GM20431 (cell line): ENCODE measurements around the gene PGM5.
"Not testable (repeated sequence)": the region's sequence is repeated elsewhere in the genome, so short reads cannot be mapped to it uniquely, and the experiment has no call there.

Experiments
- in situ Hi-C: fragments of 300-500 bp; cut with MseI, MboI; formaldehyde crosslinking; loops from one replicate; pipeline ENCODE4 v1.15.0; 2020; ENCODE audit warnings: low sequenced_read_pairs; ENCODE audit not compliant: unreplicated experiment

The PGM5 gene

DNA sequence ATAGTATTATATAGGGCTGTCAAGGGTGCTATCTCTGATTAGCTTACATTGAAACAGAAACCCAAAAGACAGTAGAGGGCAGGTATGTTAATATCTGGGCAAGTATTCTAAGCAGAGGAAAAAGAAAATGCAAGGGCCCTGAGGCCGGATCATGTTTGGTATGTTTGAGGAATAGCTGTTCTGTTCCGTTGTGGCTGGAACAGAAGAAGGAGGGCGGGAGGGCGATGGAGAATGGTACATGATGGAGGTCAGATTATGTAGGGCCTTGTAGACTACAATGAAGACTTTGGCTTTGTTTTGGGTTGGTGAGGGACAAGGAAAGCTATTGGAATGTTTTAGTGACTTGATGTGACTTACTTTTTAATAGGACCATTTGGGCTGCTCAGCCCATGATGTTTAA is 19.4 kb downstream of the PGM5 start:
- in situ Hi-C loops, result not testable (repeated sequence)

DNA sequence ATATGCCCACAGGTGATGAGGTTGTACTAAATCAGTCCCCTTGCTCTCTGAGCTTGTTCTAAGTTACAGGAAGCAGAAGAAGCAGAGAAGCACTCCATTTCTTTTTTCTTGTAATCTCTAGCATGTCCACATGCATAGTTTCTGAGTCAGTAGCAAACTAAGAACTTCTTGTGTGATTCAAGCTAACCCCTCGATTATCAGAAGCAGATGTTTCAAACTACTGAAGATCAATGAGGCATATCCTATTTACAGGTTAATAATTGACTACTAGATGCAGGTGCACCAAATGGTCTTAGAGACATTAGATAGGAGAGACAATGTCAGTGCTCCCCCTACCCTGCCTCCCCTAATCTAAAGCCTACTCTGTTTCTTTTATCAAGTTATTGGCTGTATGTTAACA is 21.3 kb downstream of the PGM5 start:
- in situ Hi-C loops, result not testable (repeated sequence)

DNA sequence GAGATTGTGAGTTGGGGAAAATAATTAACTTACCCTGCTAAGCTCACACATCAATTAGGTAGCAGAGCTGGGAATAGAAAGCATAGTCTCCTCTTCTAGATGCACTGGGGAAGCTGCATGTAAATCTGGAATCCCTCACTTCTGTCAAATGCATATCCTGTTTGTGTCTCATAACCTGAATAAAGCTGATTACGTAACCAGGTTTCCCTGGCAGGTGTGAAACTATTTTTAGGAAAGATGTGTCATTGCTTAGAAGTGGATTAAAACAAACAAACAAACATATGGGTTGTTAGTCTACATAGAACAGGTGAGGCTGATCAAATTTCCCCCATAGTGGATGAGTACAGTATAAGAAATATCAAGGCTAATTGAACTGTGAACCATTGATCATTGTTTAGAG is 27.5 kb downstream of the PGM5 start:
- in situ Hi-C loops, result not testable (repeated sequence)

DNA sequence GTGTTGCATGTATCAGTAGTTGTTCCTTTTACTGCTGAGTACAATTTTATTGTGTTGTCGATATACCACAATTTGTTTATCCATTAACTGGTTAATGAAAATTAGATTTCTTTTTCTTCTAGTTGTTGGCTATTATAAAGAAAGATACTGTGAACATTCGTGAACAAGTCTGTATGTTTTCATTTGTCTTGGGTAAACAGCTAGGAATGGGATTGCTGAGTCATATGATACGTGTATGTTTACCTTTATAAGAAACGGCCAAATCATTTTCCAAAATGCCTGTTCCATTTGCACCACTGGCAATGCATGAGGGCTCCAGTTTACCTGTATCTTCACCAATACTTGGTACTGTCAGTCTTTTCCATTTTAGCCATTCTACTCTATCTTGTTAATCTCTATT is 33.1 kb downstream of the PGM5 start:
- in situ Hi-C loops, result not testable (repeated sequence)

DNA sequence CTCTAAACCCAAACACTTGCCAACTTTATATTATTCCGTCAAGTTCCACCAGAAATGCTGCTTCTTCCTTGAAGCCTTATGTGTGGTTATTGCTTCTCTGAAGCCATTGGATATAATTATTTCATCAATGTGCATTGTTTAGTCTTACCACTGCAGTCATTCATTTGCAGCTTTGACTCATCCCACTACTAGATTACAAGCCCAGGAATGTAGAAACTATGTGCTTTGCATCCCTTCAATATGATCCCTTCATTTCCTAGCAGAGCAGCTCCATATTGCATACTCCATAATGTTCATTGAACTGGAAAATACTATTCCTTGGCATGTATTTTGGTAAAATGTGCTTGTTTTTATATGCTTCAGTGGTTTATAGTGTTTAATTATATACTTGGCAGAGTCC is 34.3 kb downstream of the PGM5 start:
- in situ Hi-C loops, result not testable (repeated sequence)

DNA sequence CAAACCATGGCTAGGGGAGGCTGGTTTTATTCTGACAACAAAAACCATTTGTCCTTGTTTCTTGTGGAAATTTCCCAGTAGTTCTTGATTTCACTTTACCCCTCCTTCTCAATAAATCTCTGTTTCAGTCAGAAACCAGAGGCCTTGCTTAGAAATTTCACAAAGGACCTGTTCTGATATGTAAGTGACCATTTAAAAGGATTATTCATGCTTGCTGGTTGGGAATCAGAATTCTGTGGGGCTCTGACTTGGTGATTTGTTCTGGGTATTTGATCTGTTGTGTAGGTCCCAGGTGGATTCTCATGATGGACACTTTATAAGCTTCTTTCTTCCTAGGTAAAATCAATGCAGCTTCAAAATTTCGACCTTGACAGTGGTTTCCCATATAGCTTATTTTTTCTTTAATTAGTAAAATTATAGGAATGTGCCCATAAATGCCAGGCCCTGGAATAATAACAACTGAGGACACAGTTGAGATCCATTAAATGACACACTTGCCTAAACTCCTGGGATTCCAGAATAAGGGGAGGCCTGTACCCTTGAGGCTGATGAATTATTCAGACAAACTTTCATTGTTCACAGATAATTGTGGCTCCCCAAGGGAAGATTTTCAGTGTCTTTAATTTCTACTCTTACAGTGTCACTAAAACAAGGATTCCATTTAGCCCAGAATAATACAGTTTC is 40.1 kb downstream of the PGM5 start:
- in situ Hi-C loops, result not testable (repeated sequence)

DNA sequence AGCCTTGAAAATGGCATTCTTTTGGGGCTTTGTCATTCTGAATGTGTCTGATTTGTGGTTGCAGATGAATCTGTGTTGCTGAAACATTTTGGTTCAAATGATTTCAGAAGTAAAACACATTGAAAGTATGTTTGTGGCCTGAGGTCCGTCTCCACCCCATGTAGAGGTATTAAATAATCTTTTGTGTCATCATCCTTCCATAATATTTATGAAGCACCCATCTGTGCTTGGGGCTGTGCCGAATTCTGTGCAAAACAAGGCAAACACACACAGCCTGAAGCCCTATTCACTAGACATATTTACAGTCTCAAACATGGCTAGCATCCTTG is 40.6 kb downstream of the PGM5 start:
- in situ Hi-C loops, result not testable (repeated sequence)

DNA sequence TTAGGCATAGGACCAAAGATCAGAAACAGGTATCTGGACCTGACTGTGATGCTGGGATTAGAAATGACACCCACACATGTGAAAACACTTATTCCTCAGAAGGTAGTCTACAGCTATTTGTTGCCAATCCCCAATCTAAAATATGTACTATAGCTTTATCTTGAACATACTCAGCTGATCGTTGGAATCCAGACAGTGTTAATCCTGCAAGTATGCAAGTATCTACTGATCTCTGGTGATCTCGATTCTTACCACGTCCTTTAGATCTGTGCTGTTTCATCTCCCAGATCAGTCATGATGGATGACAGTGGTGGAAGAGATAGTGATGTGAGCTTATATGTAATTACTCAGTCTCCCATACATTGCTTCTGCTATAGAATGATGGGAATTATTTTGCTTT is 41.4 kb downstream of the PGM5 start:
- in situ Hi-C loops, result not testable (repeated sequence)

DNA sequence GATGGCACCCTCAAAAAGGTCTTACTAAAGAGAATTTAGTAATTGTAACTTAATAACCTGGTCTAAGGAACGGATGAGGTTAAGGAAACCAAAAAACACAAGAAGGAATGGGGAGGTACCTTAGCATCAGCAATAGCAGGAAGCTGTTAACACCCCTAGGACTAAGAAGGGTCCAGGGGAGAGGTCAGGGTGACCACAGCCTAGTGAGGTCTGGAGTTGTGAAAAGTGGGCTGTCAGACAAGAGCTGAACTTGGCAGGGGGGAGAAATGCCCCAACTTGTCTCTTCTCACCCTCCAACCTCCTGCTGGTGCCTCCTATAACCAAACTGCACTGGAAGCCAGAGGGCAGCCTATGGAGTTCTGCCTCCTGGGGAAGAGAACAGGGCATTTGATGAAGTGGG is 41.9 kb downstream of the PGM5 start:
- in situ Hi-C loops, result not testable (repeated sequence)

DNA sequence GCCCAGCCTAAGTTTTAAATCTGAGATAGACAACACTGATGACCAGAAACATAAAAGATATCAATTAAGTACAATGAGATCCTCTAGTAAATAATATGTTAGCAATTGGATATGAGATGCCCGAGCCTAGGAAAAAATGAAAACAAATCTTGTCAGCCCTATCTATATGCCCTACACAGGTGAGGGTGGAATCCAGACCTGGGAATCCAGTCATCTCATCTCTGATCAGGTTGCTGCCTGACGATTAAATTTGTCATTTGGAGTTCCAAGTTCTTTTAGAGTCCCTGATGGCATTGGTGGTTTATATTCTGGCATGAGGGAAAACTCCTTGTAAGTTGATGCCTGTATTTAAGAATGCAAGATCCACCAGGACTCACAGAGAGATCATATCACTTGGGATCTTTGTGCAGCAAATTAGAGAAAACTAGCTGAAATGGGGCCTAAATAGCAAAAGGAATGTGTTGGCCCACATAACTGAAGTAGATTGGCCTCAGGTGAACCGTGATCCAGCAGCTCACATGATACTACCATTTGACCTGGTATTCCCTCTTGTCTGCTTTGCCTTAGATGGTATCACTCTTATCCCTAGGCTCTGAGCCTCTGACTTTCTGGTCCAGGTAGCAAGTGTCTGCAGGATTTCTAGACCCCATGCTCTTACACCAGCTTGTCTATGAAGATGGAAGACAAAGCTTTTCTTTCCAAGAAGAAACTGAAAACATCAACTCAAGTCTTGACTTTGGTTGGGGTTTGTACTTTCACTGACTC is 48.2 kb downstream of the PGM5 start:
- in situ Hi-C loops, result not testable (repeated sequence)

DNA sequence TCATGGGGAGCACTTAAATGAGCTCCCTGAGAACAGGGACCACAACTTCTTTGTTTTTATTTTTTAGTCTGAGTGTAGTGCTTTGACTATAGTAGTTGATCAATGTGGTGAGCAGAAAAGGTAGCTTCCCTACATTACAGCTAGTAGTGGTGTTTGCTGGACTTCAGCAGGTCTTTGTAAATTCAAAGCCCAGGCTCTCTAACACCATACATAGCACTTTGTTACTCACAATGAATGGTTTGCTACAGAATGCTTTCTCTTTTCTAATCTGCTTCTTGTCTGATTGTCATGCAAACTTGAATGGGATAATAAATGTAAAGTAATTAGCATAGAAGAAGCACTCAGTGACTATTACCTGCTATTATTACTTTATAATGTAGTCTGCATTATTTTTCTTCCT is 55.5 kb downstream of the PGM5 start:
- in situ Hi-C loops, result not testable (repeated sequence)

DNA sequence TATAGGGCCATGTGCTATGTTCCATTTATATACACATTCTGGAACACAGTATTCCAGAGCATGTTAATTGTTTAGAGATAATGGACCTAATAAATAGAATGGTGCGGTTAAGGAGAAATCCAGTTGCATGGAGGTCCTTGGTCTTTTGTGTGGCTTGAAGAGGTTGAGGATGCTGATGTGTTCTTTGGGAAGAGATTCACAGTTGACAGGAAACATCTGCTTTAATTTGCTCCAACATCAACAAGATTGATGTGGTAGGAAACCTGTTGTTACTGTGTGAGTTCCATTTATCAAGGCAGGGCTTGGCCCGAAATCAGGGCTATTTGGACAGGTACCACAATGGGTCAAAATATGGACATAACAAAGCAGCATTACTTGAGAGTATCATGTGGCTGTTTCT is 56.3 kb downstream of the PGM5 start:
- in situ Hi-C loops, result not testable (repeated sequence)

DNA sequence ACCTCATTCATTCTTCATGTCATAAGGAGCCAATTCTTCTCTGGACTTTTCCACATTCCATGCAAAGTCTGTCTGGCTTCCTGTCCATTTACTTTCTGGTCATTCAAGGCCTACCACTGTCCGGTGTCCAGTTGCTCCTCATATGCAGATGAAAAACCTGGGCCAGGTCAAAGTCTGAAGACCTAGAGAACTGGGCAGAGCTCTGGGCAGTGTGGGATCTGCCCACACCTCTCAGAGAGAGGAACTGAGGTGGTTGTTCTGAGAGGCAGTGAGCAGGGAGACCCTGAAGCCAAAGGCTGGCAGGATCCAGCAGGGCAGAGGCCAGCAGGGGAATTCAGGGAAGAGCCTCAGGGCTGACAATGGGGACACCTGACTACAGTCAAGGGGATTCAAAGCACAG is 58.7 kb downstream of the PGM5 start:
- in situ Hi-C loops, result not testable (repeated sequence)

DNA sequence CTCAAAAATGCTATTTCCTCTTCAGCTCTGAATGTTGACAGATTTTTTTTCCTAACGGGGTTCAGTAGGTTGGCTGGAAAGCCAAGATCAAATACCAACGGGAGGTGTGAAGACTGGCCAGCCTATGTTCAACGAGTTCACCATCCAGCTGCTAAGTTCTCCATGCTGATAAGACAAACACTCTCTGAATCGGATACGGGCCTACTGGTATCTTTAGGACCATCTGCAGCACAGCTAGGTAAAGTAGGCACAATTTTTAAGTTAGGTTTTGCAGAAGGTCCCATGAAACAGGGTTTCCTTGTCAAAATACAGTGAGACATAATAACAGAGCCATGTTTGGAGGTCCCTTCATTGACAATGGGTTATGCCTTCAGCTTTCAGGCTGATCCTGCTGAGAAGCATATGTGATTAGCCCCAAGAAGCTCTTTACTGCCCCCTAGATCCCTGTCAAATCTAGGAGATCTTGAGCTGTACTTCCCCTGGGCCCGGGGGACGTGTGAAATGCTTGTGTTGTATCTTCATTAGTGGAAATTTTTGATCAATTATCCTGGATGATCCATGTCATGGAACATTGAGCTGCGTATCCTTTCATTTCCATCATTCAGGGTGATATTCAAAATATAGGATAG is 60.6 kb downstream of the PGM5 start:
- in situ Hi-C loops, result no loop called here

DNA sequence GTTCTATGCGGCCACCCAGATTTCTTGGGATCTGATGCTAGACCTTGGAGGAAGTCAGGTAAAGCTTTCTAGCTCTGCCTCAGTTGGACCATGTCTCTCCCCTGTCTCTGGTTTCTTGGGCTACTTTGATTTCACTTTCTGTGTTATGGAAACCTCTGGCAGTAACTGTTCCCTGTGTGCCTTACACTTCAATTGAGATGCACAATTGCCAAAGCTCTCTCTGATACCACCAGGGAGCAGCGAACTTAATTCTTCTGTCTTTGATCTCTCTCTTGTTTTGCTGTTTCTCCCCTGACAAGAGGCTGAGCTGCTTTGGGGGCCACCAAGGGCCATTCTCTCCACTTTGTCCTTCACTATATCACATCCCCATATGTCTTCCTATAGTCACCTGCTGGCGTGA is 61.4 kb downstream of the PGM5 start:
- in situ Hi-C loops, result no loop called here

DNA sequence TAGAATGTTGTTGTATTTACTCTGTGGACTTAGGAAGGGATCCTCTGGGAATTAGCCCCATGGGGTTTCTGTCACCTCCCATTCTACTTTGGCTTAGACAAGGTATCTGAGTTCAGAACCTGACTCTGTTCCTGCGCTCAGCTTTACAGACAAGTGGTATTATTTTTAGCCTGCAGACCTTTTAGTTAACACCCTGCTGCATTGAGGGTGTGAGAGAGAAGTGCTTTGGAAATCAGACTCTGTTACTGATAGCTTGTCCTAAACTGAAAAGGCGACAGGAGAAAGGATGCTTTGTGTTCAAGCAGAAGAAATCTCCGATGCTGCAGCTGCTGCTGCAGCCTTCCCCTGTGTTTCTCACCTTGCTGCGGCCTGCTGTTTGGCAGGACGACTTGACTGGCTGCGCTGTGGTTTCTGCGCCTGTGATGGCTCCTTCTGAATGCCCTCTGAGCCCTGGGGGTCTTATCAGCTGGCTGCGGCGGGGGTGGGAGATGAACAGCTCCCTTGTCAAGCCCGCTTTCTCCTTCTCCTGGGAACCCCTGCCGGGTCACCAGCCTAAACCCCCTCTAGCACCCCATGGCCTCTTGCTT is 61.9 kb downstream of the PGM5 start:
- in situ Hi-C loops, result no loop called here

DNA sequence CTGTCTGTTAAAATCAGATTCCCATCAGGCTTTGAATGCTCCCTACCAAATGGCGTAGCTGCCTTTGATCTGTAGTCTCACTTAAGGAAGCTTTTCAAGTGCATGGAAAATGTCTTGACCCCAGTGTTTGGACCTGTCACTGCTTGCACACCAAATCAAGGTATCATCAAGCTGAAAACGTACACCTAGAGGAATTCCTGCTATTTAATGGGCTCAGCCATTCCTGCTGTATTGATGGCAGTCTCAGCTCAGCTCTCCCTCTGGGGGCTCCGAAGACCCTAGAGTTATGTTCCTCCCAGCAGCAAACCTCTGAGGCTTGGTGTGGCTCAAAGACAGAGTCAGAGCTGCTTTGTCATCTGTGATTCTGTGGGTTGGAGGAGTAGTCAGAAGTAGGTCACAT is 63.5 kb downstream of the PGM5 start:
- in situ Hi-C loops, result no loop called here

DNA sequence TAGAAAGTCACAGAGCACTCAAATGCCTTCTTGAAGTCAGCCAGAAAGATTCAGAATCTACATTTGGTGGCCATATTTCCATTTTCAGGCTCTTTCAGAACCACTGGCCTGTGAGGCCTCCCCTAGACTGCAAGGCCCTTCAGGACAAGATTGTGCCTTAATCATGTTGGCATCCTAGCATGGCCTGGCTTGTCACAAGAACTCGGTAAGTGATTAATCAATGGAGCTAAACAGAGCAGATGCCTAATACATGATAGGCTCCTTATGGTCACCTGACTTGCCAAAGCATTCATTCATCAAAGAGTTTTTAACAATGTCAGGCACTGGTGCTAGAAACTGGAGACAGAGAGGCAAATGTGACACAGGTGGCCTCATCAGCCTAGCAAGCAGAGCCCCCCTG is 70.3 kb downstream of the PGM5 start:
- in situ Hi-C loops, result no loop called here

DNA sequence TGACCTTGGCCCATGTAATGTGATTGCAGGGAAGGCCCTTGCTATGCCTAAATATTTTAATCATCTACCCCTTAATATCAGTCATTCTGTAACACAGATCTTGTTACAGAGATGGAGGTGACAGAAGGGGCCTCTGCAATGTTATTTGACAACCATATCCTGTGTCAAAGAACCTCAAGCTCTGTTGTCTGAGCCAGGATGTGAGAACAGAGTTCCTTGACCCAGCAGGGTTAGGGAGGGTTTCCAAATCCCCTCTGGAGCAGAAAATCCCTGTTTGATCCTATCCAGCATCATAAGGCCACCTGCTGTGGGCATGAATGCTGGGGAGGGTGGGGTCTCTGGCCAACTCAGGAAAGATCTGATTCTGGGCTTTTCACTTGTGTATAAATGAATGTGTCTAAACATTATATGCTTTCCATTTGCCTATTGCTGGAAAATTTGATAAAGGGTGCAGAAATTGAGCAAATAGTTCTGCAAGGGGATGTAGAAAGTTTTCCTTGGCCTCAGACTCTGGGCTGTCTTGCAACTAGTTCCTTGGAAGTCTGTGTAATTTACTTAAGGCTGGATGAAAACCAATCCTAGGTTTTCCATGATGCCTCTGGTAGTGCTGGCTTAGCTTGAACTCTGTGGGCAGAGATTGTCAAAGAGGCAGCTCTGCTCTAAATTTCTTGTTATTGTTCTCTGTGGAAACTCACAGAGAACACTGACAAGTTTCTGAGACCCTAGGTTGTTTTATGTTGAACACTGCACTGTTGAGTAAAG is 71.0 kb downstream of the PGM5 start:
- in situ Hi-C loops, result no loop called here

DNA sequence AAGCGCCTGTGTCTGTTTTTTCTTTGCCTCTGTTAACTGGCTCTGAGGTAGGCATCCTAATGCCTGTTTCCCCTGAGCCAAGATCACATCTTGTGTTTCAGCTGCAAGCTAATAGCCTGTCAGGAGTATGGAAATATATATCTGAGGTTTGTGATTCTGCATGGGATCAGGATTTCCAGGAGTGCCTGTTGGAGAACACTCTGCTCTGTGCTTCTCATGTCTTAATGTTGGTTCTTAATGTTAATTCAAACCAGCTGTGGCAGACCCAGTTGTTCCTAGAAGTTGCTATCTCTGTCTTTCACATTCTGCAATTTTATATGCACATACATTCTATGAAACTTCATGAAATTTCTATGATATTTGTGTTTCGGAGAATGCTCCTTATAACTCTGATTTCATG is 72.1 kb downstream of the PGM5 start:
- in situ Hi-C loops, result no loop called here
